ENCODE data around the gene SPIRE1.

- no peak for TF ChIP-seq CTCF (IDR thresholded peaks at IDR 0.05; ENCODE audit: low read depth, low read length, missing input control)
- TF ChIP-seq SP1 (IDR thresholded peaks at IDR 0.05) = no peak
- TF ChIP-seq JUND (IDR thresholded peaks at IDR 0.05) = no peak
Measured at GRCh38 chr18:12468445-12468844, 189.5 kb downstream of the SPIRE1 start.
